OCI-LY3 (cell line): ENCODE measurements around the gene NUMA1.

Source experiments
- H2AFZ ChIP-seq: fragments of 200-600, 300-600 bp; shearing (Covaris generic); 2 replicates; pipeline ENCODE4 v1.6.0; 2014; ENCODE audit warnings: antibody characterized with exemption, low read depth, low read length
- H3K27ac ChIP-seq: fragments of 200-600, 300-600 bp; sonication (generic); 2 replicates; pipeline ENCODE4 v1.5.1; 2014; ENCODE audit warnings: mild to moderate bottlenecking, low read length, moderate library complexity, mixed read lengths
- H3K27me3 ChIP-seq: fragments of 200-600, 300-600 bp; sonication (generic); 2 replicates; pipeline ENCODE4 v1.6.1; 2014; ENCODE audit warnings: low read depth, low read length, mixed read lengths
- H3K36me3 ChIP-seq: fragments of 200-600, 300-600 bp; sonication (generic); replicated peaks from 2 replicates; pipeline ENCODE3; 2014; ENCODE audit warnings: low read depth, low read length, mixed read lengths
- H3K4me1 ChIP-seq: fragments of 300-600, 200-600 bp; sonication (generic); 2 replicates; pipeline ENCODE4 v1.6.1; 2014; ENCODE audit warnings: low read length, mixed read lengths
- H3K4me2 ChIP-seq: fragments of 200-600, 300-600 bp; sonication (generic); 2 replicates; pipeline ENCODE4 v1.6.1; 2014; ENCODE audit warnings: low read length, mixed read lengths
- H3K4me3 ChIP-seq: fragments of 300-600, 200-600 bp; sonication (generic); 2 replicates; pipeline ENCODE4 v1.5.1; 2014; ENCODE audit warnings: antibody characterized with exemption, mild to moderate bottlenecking, low read length, moderate library complexity
- H3K79me2 ChIP-seq: fragments of 300-600, 200-600 bp; shearing (Covaris generic); 2 replicates; pipeline ENCODE4 v1.6.1; 2014; ENCODE audit warnings: mild to moderate bottlenecking, low read length, mixed read lengths
- H3K9ac ChIP-seq: fragments of 300-600, 200-600 bp; shearing (Covaris generic); 2 replicates; pipeline ENCODE4 v1.6.0; 2014; ENCODE audit warnings: mild to moderate bottlenecking, low read length, moderate library complexity
- H3K9me3 ChIP-seq: fragments of 200-600, 300-600 bp; shearing (Covaris generic); 2 replicates; pipeline ENCODE4 v1.6.1; 2014; ENCODE audit warnings: low read length, mixed read lengths; ENCODE audit not compliant: insufficient read depth
- H4K20me1 ChIP-seq: fragments of 200-600, 300-600 bp; sonication (generic); 2 replicates; pipeline ENCODE4 v1.6.1; 2016; ENCODE audit warnings: low read length, mixed read lengths; ENCODE audit not compliant: insufficient read depth
- EZH2phosphoT487 ChIP-seq: fragments of 200-600 bp; shearing (Covaris generic); IDR thresholded peaks from 2 replicates; pipeline ENCODE4 v1.6.1; 2018; ENCODE audit warnings: antibody characterized with exemption, mixed run types, low read depth
- TF ChIP-seq, protein P1 (sequence below): fragments of 200-600, 300-600 bp; sonication (generic); IDR thresholded peaks from 2 replicates; pipeline ENCODE4 v1.5.1; 2014; ENCODE audit warnings: antibody characterized with exemption, low read length, low read depth

NUMA1 gene

GRCh38 chr11:72085621-72086351 is 5.4 kb upstream of the NUMA1 start:
- no peak overlapping the region for H3K4me2 ChIP-seq
- no peaks in the 10 kb centered on the region for H3K79me2 ChIP-seq
- no peak overlapping the region for H3K27ac ChIP-seq
- no peaks in the 10 kb centered on the region for H3K27me3 ChIP-seq
- no peak overlapping the region for H2AFZ ChIP-seq
- no peaks in the 10 kb centered on the region for H4K20me1 ChIP-seq
- no peak overlapping the region for H3K9ac ChIP-seq
- no peak overlapping the region for H3K4me3 ChIP-seq
- H3K36me3 ChIP-seq = peaks cover 18% of the 10 kb centered on the region
- H3K4me1 ChIP-seq = peaks cover 10% of the 10 kb centered on the region
- no peaks in the 10 kb centered on the region for H3K9me3 ChIP-seq
- TF ChIP-seq EZH2phosphoT487 = no peak
- TF ChIP-seq, protein P1, sequence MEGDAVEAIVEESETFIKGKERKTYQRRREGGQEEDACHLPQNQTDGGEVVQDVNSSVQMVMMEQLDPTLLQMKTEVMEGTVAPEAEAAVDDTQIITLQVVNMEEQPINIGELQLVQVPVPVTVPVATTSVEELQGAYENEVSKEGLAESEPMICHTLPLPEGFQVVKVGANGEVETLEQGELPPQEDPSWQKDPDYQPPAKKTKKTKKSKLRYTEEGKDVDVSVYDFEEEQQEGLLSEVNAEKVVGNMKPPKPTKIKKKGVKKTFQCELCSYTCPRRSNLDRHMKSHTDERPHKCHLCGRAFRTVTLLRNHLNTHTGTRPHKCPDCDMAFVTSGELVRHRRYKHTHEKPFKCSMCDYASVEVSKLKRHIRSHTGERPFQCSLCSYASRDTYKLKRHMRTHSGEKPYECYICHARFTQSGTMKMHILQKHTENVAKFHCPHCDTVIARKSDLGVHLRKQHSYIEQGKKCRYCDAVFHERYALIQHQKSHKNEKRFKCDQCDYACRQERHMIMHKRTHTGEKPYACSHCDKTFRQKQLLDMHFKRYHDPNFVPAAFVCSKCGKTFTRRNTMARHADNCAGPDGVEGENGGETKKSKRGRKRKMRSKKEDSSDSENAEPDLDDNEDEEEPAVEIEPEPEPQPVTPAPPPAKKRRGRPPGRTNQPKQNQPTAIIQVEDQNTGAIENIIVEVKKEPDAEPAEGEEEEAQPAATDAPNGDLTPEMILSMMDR = no peak

DNA sequence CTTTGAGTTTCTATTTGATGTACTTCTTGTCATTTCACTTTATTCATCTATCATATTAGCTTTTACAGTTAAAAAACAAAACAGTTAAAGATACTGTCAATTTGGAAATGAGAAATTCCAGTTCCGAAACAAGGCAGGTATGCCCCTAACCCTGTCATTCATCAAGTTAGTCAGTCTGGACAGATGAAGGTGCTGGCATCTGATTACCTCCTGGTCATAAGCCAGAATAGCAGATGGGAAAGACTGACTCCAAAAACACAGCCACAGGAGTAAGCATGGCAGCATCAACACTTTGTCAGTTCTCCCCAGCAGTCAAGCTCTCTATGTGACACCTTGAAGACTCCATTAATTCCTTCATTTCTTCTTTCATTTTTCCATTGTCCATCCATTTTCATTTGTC is 4.6 kb upstream of the NUMA1 start:
- Histone ChIP-seq H3K4me1 (peaks cover 10% of the 10 kb centered on the region), H3K36me3 (peaks cover 14% of the 10 kb centered on the region), H3K9me3 (no peaks in the 10 kb centered on the region), H3K79me2 (peaks cover under 1% of the 10 kb centered on the region), H3K9ac (no peak overlapping the region), H2AFZ (no peak overlapping the region), H3K4me2 (no peak overlapping the region), H3K4me3 (no peak overlapping the region), H3K27ac (no peak overlapping the region), H4K20me1 (no peaks in the 10 kb centered on the region), H3K27me3 (no peaks in the 10 kb centered on the region)
- no peak for TF ChIP-seq EZH2phosphoT487
- TF ChIP-seq, protein P1 = no peak

GRCh38 chr11:72084076-72084475 is 3.7 kb upstream of the NUMA1 start:
- Histone ChIP-seq H3K4me2 (no peak overlapping the region), H4K20me1 (no peaks in the 10 kb centered on the region), H3K9ac (no peak overlapping the region), H3K79me2 (peaks cover 10% of the 10 kb centered on the region), H3K27ac (no peak overlapping the region), H3K4me3 (no peak overlapping the region), H3K4me1 (peaks cover 14% of the 10 kb centered on the region), H3K9me3 (no peaks in the 10 kb centered on the region), H3K36me3 (peaks cover 11% of the 10 kb centered on the region), H2AFZ (no peak overlapping the region), H3K27me3 (no peaks in the 10 kb centered on the region)
- TF ChIP-seq EZH2phosphoT487 = no peak

- TF ChIP-seq EZH2phosphoT487 = no peak
- TF ChIP-seq, protein P1 = no peak
- Histone ChIP-seq H3K4me3 (no peak overlapping the region), H3K4me2 (no peak overlapping the region), H3K79me2 (peaks cover 16% of the 10 kb centered on the region), H3K9me3 (no peaks in the 10 kb centered on the region), H3K4me1 (peaks cover 21% of the 10 kb centered on the region), H4K20me1 (no peaks in the 10 kb centered on the region), H3K27me3 (no peaks in the 10 kb centered on the region), H3K36me3 (peaks cover 7% of the 10 kb centered on the region), H2AFZ (no peak overlapping the region), H3K9ac (no peak overlapping the region), H3K27ac (no peak overlapping the region)
These were observed 3.1 kb upstream of the NUMA1 start for GRCh38 chr11:72083414-72083813.
